HG03159 (cell line): ENCODE measurements around the gene FAM9B.

Experiments
- ATAC-seq: cut with Tn5 transposase; IDR thresholded peaks from one replicate; pipeline ENCODE4 v1.9.1; 2021; ENCODE audit warnings: mild to moderate bottlenecking, moderate library complexity; ENCODE audit not compliant: unreplicated experiment

Gene FAM9B

GRCh38 chrX:8981723-8982122, 52.2 kb downstream of the FAM9B start:
- ATAC-seq = no peak

GRCh38 chrX:8980756-8981155, 53.2 kb downstream of the FAM9B start:
- no peak for ATAC-seq
